NCI-H2029 (cell line): ENCODE data around the gene HEPH.
"Not testable (repeated sequence)": the region's sequence is repeated elsewhere in the genome, so short reads cannot be mapped to it uniquely, and the experiment has no call there.

Experiments used
- DNase-seq: peaks from one replicate; lab custom pipeline; 2025; lab: John Stamatoyannopoulos, UW

Gene HEPH, protein sequence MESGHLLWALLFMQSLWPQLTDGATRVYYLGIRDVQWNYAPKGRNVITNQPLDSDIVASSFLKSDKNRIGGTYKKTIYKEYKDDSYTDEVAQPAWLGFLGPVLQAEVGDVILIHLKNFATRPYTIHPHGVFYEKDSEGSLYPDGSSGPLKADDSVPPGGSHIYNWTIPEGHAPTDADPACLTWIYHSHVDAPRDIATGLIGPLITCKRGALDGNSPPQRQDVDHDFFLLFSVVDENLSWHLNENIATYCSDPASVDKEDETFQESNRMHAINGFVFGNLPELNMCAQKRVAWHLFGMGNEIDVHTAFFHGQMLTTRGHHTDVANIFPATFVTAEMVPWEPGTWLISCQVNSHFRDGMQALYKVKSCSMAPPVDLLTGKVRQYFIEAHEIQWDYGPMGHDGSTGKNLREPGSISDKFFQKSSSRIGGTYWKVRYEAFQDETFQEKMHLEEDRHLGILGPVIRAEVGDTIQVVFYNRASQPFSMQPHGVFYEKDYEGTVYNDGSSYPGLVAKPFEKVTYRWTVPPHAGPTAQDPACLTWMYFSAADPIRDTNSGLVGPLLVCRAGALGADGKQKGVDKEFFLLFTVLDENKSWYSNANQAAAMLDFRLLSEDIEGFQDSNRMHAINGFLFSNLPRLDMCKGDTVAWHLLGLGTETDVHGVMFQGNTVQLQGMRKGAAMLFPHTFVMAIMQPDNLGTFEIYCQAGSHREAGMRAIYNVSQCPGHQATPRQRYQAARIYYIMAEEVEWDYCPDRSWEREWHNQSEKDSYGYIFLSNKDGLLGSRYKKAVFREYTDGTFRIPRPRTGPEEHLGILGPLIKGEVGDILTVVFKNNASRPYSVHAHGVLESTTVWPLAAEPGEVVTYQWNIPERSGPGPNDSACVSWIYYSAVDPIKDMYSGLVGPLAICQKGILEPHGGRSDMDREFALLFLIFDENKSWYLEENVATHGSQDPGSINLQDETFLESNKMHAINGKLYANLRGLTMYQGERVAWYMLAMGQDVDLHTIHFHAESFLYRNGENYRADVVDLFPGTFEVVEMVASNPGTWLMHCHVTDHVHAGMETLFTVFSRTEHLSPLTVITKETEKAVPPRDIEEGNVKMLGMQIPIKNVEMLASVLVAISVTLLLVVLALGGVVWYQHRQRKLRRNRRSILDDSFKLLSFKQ

DNA sequence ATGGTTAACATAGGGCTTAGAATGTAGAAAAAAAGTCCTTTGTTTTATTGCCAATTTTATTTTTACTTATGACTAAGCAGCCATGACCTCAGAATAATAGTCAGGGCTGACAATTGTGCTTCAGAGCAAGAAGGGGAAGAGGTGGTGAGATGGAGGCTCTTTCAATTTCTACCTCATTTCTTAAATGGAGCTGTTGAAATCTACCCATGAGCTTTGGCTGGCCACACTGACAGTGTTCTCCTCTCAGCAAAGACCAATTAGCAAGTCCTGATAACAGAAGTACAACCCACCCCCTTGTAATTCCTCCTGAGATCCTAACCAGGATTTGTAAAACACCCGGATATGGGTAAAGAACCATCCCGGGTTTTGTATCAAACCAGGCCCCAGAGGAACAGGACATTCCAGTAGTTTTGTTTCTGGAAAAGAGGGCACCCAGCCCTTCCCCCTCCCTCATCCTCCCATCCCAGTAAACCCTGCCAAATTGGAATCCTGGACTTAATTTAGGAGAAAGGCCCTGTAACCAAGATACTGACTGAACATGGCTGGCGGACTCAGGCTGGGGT is at the start of gene HEPH:
HEPH (plus strand) TSS at position 399 of the 563 bp plus-strand sequence. CDS start 6,324 bp downstream, outside the sequence.
- DNase-seq = no peak

GRCh38 chrX:66118722-66119121 is 45.3 kb upstream of the HEPH start:
- DNase-seq = not testable (repeated sequence)

DNA sequence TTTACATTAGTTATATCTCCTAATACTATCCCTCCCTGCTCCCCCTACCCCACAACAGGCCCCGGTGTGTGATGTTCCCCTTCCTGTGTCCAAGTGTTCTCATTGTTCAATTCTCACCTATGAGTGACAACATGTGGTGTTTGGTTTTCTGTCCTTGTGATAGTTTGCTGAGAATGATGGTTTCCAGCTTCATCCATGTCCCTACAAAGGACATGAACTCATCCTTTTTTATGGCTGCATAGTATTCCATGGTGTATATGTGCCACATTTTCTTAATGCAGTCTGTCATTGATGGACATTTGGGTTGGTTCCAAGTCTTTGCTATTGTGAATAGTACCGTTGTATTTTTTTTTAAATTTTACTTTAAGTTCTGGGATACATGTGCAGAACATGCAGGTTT is 42.7 kb upstream of the HEPH start:
- DNase-seq = not testable (repeated sequence)

GRCh38 chrX:66126662-66127061 is 37.4 kb upstream of the HEPH start:
- no peak for DNase-seq

DNA sequence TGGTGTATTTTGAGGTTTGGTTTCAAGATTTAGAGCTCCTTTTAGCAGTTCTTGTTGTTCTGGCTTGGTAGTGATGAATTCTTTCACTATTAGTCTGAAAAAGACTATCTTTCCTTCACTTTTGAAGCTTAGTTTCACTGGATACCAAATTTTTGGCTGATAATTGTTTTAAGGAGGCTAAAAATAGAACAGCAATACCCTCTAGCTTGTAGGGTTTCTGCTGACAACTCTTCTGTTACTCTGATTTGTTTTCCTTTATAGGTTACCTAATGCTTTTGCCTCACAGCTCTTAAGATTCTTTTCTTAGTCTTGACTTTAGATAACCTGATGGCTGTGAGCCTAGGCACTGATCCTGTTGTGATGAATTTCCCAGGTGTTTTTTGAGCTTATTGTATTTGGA is 33.6 kb upstream of the HEPH start:
- no peak for DNase-seq

- DNase-seq = not testable (repeated sequence)
Measured at GRCh38 chrX:66135284-66135683, 28.8 kb upstream of the HEPH start.

- no peak for DNase-seq
Measured at GRCh38 chrX:66142351-66142750, 21.7 kb upstream of the HEPH start.

- no peak for DNase-seq
Measured at GRCh38 chrX:66144258-66144657, 19.8 kb upstream of the HEPH start.

DNA sequence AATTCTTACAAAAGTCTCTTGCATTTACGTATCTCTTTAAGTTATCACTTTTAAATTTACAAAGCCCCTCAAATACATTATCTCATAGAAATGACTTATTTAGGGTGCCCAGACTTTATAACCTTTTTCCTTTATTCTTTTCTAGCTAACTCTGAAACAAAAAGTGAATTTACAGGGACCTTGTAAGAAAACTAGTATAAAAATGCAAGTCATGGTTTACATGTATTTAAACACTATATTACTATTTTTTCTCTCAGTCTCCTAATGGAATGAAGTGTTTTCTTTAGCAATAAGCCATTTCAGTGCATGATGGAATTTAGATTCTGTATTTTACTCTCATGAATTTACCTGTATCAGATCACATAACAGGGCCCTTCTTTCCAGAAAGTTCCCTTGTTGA is 14.5 kb upstream of the HEPH start:
- DNase-seq = no peak

GRCh38 chrX:66150163-66150562 is 13.9 kb upstream of the HEPH start:
- no peak for DNase-seq

GRCh38 chrX:66162331-66162822 is 1.7 kb upstream of the HEPH start:
- no peak for DNase-seq

- no peak for DNase-seq
Measured at GRCh38 chrX:66163447-66163846, 600 bp upstream of the HEPH start.

- no peak for DNase-seq
Measured at GRCh38 chrX:66164470-66164869, 423 bp downstream of the HEPH start.

DNA sequence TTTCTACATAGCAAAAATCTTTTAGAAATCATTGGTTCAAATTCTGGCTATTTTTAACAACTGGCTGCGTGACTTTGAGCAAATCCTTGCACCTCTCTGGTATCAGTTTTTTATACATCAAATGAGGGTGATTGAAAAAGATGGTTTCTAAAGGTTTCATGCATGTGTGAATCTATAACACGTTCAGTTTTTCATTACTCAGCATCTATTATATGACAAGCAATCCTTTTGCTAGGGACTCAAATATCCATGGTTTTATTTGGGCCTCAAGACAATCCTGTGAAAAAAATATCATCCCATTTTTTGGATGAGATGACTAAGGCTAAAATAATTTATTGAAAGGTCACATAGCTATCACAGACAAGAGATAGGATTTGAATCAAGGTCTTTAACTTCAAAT is 884 bp downstream of the HEPH start:
- DNase-seq = no peak

GRCh38 chrX:66166671-66167070 is 2.6 kb downstream of the HEPH start:
- DNase-seq = no peak

DNA sequence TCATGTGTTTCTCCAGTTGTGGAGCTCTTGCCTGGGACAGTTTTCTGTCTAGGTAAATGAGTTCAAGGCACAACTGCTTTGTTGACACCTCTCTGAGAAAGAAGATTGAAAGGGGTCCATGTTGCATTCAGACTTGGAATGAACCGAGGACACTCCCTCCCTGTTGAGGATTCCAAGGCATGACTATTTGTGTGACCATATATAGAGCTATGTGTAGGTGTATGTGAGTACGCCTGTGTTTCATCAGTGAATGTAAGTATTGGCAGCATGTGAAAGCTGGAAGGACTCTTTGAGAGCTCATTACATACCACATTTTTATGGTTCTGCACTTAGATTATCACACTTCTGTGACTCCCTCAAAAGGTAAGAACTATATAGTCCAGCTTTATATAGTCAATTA is 3.4 kb downstream of the HEPH start:
- no peak for DNase-seq

DNA sequence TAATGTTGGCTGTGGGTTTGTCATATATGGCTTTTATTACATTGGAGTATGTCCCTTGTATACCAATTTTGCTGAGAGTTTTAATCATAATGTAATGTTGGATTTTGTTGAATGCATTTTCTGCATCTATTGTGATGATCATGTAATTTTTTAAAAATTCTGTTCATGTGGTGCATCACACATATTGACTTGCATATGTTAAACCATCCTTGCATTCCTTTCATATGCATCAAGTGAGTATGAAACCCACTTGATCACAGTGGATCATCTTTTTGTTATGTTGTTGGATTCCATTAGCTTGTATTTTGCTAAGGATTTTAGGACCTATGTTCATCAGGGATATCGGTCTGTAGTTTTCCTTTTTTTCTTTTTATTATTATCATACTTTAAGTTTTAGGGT is 12.1 kb downstream of the HEPH start:
- DNase-seq = no peak

DNA sequence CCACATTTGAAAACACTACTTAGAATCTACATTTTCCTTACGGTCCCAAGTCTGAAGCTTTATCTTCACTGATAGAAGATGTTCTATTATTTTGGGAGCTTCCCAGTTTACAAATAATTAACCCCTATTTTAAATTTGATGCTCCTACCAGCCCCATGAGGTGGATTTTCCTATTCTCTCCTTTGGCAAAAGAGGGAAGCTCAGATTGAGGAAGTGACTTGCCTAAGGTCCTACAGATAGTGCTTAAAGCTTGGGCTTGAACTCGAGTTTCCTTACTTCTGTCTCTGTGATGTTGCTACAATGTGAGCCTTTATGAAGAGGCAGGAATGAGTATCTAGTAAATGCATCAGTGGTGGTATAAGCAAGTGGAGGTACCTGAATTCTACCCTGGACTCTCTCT is 27.5 kb downstream of the HEPH start:
- no peak for DNase-seq

DNA sequence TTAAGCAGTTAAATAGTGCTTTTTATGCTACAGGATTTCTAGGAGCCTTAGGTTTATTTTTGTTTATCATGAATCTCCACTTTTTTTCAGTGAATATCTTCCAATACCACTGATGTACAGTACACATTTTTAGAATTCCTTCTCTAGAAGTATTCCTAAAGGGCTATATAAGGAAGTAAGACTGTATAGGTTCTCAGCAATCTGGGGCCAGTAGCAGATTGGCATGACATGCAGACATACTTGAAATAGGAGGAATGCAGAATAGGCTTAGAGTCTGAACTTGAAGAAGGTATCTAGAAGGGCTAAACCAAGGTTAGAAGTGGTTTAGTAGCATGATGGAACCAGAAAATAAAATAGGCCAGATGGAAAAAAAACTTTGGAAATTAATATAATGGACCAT is 29.8 kb downstream of the HEPH start:
- no peak for DNase-seq

GRCh38 chrX:66200050-66200664 is 36.1 kb downstream of the HEPH start:
- DNase-seq = no peak
